DMS 273 treated with DMSO at 0.1 percent for 48 hours (cell line): ENCODE results near the gene KRT86.
"Not testable (repeated sequence)": the region's sequence is repeated elsewhere in the genome, so short reads cannot be mapped to it uniquely, and the experiment has no call there.

ENCODE experiments used
- DNase-seq: peaks from one replicate; lab custom pipeline; 2025; lab: John Stamatoyannopoulos, UW

The KRT86 gene

GRCh38 chr12:52291267-52291935 lies 17.0 kb downstream of the KRT86 start, which contains the start of gene KRT81:
TSS of gene KRT81 (minus strand) at chr12:52291534. CDS start at chr12:52291465, 69 bp downstream.
- DNase-seq, result no peak

- DNase-seq, result no peak
Observed at GRCh38 chr12:52293926-52294325, 19.5 kb downstream of the KRT86 start.

GRCh38 chr12:52294803-52295202 lies 20.4 kb downstream of the KRT86 start:
- DNase-seq, result no peak

DNA sequence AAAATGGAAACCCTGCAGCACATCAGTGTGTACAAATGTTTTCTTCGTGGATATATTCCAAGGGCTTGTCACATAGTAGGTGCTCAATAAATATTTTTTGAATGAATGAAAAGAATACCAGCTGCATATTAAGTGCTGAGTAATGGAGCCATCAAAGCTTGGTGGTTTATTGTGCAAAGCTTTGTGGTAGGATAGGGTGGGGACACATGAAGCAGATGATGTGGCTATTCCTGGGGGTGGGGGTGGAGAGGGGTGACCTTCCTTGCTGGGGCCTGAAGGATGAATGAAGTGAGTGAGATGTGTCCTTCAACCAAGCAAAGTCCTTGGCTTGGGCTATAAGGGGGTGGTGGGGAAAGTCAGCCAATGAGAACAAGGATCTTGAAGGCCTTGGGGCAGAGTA lies 21.2 kb downstream of the KRT86 start:
- no peak for DNase-seq

GRCh38 chr12:52296572-52297215 lies 22.2 kb downstream of the KRT86 start:
- DNase-seq, result no peak

- DNase-seq, result no peak
Observed at GRCh38 chr12:52298677-52299190, 24.3 kb downstream of the KRT86 start.

- no peak for DNase-seq
Observed at GRCh38 chr12:52300796-52301691, 26.6 kb downstream of the KRT86 start.

DNA sequence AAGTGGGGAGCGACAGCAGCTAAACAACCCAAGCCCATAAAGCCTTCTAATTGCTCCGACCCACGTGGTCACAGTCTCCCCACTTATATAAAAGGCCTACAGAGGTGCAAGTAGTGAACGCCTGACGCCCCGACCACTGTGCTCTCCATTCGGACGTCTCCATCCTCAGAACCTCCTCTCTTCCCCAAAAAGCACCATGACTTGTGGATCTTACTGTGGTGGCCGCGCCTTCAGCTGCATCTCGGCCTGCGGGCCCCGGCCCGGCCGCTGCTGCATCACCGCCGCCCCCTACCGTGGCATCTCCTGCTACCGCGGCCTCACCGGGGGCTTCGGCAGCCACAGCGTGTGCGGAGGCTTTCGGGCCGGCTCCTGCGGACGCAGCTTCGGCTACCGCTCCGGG lies 27.3 kb downstream of the KRT86 start:
- not testable (repeated sequence) for DNase-seq

- DNase-seq, result not testable (repeated sequence)
Observed at GRCh38 chr12:52302242-52302914, 27.9 kb downstream of the KRT86 start.

DNA sequence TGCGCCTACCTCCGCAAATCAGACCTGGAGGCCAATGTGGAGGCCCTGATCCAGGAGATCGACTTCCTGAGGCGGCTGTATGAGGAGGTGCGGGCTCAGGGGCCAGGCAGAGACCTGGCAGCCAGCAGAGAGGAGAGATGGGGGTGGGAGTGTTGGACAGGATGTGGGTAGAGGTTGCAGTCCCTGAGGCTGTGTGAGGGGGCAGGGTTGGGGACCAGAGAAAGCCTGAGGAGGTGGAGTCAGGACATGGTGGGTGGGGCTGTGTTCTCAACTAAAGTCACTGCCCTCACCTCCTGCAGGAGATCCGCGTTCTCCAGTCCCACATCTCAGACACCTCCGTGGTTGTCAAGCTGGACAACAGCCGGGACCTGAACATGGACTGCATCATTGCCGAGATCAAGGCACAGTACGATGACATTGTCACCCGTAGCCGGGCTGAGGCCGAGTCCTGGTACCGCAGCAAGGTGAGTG lies 30.5 kb downstream of the KRT86 start:
- not testable (repeated sequence) for DNase-seq

GRCh38 chr12:52305921-52306705 lies 31.7 kb downstream of the KRT86 start:
- DNase-seq, result no peak

DNA sequence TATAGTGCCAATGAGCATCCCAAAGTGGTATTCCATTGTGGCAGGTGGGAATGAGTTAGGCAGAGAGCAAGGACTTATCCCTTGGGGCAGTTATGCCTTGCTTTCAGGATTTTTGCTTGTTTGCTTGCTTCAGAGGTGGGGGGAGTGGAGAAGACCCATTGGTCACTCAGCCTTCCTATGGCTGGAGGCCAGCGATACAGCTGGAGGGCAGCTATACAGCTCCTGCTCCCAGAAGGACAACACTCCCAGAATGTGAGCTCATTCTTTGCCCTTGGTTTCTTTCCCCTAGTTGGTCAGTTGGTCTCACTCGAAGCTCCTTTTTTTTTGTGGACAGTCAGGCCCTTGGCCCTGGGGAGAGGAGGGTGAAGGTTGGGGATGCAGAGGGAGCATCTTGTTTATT lies 32.3 kb downstream of the KRT86 start:
- DNase-seq, result no peak

DNA sequence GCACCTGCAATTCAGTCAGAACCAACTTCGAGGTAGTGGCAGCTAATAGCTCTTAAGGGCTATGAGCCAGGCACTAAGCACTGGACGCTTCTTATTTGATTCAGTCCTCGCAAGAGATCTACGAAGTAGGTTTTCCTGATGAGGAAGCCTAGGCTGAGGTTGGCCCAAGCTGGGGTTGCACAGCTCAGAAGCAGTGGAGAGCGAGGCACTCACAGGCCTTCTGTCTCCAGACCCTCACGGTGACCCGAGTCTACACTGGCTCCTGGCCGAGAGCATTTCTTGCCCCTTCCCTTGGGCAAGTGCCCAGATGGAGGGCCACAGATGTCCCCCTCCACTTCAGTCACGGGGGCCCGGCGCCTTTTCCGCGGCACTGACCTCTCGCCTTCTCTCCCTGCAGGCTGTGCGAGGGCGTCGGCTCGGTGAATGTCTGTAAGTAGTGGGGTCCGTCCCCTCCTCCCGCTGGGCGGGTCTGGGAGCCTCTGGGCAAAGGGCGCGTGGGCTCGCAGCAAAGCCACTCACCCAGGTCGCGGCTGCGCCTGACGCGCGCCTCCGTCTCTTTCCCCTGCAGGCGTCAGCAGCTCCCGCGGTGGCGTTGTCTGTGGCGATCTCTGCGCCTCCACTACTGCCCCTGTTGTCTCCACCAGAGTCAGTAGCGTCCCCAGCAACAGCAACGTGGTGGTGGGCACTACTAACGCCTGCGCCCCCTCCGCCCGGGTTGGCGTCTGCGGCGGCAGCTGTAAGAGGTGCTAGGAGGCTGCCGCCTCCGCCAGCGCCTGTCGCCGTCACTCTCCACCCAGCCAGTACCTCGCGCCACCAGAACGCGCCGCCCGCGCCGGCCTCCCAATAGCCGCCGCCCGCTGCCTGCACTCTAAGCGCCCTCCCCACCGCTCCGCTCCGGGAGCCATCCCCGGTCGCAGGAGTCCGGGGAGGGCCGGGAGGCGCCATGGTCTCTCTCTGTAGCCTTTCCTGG lies 33.7 kb downstream of the KRT86 start:
- DNase-seq, result no peak

- DNase-seq, result no peak
Observed at GRCh38 chr12:52308806-52309425, 34.5 kb downstream of the KRT86 start.

DNA sequence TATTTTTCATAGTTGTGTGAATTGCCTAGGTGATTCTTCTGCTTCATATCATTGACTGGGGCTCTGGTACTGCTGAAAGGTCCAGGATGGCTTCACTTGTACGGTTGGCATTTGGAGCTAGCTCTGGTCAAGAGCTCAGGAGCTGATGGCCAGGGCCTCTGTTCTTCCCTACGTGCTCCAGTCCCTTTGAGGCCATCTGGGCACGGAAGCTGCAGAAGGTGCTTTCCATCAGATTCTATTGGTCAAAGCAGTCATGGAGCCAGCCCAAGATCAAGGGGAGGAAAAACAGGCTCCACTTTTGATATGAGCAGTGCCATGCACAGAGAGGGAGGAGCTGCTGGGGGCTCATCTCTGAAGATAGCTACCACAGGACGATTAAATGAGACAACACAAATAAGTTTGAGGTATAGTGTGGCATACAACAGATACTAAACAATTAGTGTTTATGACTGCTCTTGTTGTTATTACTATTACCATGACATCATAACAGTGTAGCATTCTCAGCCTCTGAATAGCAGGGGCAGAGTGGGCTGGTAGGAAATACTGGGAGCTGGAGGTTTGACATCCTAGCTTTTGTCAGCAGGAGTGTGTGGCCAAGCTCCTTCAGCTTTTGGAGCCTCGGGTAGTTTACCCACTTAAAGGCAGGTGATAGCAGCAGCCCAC lies 36.3 kb downstream of the KRT86 start:
- DNase-seq, result no peak

- no peak for DNase-seq
Observed at GRCh38 chr12:52311285-52311648, 36.8 kb downstream of the KRT86 start.

DNA sequence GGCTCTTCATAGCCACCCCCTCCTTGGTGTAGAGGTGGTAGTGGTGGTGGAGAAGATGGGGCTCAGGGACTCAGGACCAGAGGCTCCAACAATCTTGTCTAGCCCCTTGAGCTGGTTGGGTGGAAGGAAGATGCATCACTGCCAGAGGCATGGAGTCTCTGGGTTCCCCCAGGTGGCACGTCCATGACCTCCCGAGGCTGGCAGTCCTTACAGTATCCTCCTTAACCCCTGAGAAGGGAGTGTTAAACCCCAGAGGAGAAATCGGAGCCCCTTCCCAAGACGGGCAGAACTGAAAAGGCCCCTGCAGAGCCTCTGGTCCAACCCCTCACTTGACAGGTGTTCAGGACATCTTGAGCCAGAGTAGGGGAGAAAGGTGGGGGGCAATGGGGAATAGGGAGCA lies 37.6 kb downstream of the KRT86 start:
- no peak for DNase-seq

DNA sequence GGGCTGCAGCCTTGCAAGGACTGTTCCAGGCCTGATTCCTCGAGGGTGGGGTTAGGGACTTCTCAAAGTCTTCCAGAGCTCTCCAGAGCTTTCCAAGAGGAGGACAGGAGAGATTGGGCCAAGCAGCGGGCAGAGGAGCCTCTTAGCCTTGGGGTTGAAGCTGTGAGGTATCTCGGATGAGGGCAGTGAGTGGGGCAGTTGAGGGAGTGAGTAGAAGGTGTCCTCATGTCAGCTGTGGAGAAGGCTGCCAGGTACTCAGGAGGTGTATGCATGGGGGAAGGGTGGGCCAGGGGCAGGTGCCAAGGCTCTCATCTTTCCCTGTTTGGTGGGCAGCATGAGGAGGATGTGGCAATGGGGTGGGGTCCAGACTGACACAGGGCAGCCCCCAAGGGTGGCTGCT lies 39.0 kb downstream of the KRT86 start:
- no peak for DNase-seq

GRCh38 chr12:52313926-52314325 lies 39.5 kb downstream of the KRT86 start:
- no peak for DNase-seq
